ENCODE results near the gene CDH12.

- TF ChIP-seq, protein P1, sequence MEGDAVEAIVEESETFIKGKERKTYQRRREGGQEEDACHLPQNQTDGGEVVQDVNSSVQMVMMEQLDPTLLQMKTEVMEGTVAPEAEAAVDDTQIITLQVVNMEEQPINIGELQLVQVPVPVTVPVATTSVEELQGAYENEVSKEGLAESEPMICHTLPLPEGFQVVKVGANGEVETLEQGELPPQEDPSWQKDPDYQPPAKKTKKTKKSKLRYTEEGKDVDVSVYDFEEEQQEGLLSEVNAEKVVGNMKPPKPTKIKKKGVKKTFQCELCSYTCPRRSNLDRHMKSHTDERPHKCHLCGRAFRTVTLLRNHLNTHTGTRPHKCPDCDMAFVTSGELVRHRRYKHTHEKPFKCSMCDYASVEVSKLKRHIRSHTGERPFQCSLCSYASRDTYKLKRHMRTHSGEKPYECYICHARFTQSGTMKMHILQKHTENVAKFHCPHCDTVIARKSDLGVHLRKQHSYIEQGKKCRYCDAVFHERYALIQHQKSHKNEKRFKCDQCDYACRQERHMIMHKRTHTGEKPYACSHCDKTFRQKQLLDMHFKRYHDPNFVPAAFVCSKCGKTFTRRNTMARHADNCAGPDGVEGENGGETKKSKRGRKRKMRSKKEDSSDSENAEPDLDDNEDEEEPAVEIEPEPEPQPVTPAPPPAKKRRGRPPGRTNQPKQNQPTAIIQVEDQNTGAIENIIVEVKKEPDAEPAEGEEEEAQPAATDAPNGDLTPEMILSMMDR (IDR thresholded peaks at IDR 0.05), result no peak
- TF ChIP-seq EP300 (IDR thresholded peaks at IDR 0.05), result no peak
- no peak for TF ChIP-seq RNF2 (IDR thresholded peaks at IDR 0.05; ENCODE audit: borderline replicate concordance, low read depth)
- TF ChIP-seq CEBPB (IDR thresholded peaks at IDR 0.05), result no peak
- TF ChIP-seq POLR2AphosphoS2 (conservative IDR thresholded peaks at IDR 0.05; ENCODE audit: low read length), result no peak
- no peak for TF ChIP-seq CHD2 (IDR thresholded peaks at IDR 0.05; ENCODE audit: low read length, partially characterized antibody)
- TF ChIP-seq ESRRA (IDR thresholded peaks at IDR 0.05; ENCODE audit: borderline replicate concordance, low read length), result no peak
- TF ChIP-seq REST (IDR thresholded peaks at IDR 0.05), result no peak
These were observed 802.2 kb downstream of the CDH12 start for GRCh38 chr5:22050931-22051330.
